PFSK-1 (cell line): ENCODE data around the gene CDC7.

Experiments
- POLR2AphosphoS5 ChIP-seq: IDR thresholded peaks from 2 replicates; pipeline ENCODE4 v1.6.1; 2012; ENCODE audit warnings: low read depth, mild to moderate bottlenecking, control low read depth, low read length, moderate library complexity
- REST ChIP-seq, 2 experiments: IDR thresholded peaks; 2 replicates each; pipeline versions ENCODE4 v1.6.1 to v1.8.0; 2011 to 2012; ENCODE audit warnings: low read depth in 2 of 2, low read length in 2 of 2, control low read depth in 1 of 2, inconsistent platforms in 1 of 2, mild to moderate bottlenecking in 1 of 2, moderate library complexity in 1 of 2; ENCODE audit not compliant: insufficient read depth in 1 of 2
- TAF1 ChIP-seq: IDR thresholded peaks from 2 replicates; pipeline ENCODE4 v1.6.1; 2012; ENCODE audit warnings: low read length, control low read depth, borderline replicate concordance; ENCODE audit not compliant: insufficient read depth

DNA sequence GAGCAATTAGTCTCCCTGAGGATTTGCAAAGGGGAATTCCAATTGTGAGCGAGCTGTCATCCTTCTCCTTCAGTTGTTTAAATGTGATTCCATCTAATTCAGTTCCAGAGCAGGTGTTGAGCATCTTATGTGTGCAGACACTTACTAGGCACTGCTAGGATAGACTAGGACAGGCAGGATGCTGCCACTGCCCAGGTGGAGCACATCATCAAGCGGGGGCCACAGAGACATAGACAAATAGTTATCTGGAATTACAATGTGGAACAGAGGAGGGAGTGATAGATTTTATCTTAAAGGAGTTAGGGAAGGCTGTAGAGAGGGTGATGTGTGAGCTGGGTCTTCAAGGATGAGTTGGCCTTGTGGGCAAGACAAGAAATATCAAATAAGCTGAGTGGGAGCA, 55.9 kb downstream of the CDC7 start:
- TF ChIP-seq TAF1 (no peak), REST (IDR thresholded peaks at IDR 0.05; ENCODE audit: insufficient read depth in 1 of 2, low read depth in 2 of 2, low read length in 2 of 2) (no peak), POLR2AphosphoS5 (no peak)
